KOPT-K1 (cell line): Measurements from ENCODE around the gene MAGEA10.
"Not testable (repeated sequence)": the region's sequence is repeated elsewhere in the genome, so short reads cannot be mapped to it uniquely, and the experiment has no call there.

Experiments used
- H3K27ac ChIP-seq: fragments of 200-600 bp; sonication (generic); 2 replicates; pipeline ENCODE4 v1.5.1; 2016; ENCODE audit warnings: antibody characterized with exemption, mild to moderate bottlenecking, low read depth, low read length; ENCODE audit not compliant: poor library complexity, severe bottlenecking
- H3K36me3 ChIP-seq: fragments of 200-600 bp; sonication (generic); 2 replicates; pipeline ENCODE4 v1.5.1; 2017; ENCODE audit warnings: antibody characterized with exemption, mild to moderate bottlenecking, low read length, moderate library complexity; ENCODE audit not compliant: insufficient read depth
- H3K9me3 ChIP-seq: fragments of 200-600 bp; sonication (generic); 2 replicates; pipeline ENCODE4 v1.5.1; 2017; ENCODE audit warnings: antibody characterized with exemption, low read length, mild to moderate bottlenecking; ENCODE audit not compliant: insufficient read depth, poor library complexity, severe bottlenecking

Gene MAGEA10

DNA sequence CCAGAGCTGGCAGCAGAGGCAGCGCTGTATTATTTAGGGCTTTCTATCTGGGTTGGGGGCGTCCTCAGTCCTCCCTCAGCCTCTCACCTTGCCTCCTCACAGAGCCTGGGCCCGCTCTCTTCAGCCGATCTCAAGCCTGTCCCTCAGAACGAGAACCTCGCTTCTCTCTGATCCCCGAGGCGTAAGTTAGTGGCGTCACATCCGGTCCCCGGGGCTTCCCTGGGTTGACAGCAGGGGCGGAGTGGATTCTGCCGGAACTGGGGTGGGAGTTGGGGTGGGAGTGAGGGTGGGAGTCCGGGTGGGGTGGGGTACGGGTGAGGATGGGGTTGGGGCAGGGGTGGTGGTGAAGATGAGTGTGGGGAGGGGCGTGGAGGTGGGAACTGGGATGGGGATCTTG, at the start of gene MAGEA10:
MAGEA10 (minus strand) TSS at position 190 of the 397 bp plus-strand sequence. CDS start 2,957 bp downstream, outside the sequence.
- Histone ChIP-seq H3K27ac (no peak within 1 kb of the TSS), H3K9me3 (no peaks in the 10 kb centered on the region), H3K36me3 (no peaks in the 10 kb centered on the region)

DNA sequence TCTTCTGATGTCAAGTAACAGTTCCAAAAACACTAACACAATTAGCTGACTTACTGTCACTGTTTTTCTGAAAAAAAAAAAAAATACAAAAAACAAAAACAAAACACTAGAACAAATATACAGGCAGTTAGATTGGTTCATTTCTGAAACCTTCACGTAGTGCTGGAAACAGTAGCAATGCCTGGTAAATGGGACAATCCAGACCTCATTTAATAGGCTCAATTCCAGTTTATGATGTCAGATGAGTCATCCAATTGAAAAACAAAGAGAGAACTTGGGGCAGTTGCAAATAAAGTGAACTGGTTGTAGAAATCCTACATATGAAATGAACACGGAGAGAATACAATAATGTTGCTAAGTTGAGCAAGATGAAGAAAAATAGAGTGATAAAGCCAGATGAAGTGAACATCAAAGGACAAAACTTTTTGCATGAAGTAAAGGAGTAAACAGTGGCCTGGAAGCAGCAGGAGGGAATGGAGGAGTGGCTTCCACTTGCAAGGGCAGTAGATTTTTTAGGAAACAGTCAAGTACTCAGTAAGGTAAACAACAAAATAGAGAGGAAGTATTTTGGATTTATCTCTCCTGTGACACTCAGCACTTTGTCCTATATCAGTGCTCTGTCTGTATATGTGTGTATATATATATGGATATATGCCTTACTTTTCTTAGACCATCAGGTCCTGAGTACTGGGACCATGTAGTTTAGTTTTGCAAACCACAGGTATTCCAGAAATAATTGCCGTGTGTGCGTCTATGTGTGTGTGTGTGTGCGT, 39.3 kb upstream of the MAGEA10 start:
- Histone ChIP-seq H3K27ac (no peak overlapping the region), H3K36me3 (no peaks in the 10 kb centered on the region), H3K9me3 (no peaks in the 10 kb centered on the region)

DNA sequence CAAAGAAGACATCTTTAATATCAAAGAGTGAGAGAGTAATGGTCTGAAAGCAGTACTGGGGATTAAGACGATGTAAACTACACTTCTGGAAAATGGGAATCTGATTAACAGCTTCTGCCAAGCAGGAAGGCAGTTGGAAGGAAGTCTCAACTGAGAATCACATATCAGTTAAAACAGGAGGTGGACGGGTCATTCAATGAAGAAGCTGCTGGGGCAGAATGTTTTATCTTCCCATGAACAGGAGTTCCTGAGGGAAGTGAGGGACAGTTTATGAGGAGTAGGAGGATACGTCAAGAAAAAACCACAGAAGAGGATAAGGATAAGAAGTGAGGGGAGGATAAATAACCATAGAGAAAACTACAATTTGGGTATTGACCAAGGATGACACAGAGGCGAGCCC, 38.7 kb upstream of the MAGEA10 start:
- H3K27ac ChIP-seq, result no peak overlapping the region
- H3K36me3 ChIP-seq, result no peaks in the 10 kb centered on the region
- H3K9me3 ChIP-seq, result no peaks in the 10 kb centered on the region

DNA sequence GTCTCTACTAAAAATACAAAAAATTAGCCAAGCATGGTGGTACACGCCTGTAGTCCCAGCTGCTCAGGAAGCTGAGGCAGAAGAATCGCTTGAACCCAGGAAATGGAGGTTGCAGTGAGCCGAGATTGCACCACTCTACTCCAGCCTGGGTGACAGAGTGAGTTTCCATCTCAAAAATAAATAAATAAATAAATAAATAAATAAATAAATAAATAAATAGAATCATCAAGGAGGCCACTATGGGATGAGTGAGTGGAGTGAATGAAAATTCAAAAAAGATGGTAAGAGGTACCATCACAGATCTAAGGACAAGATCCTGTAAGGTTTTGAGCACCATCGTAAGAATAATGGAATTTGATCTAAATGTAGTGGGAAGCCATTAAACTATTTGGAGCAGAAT, 37.5 kb upstream of the MAGEA10 start:
- H3K36me3 ChIP-seq, H3K9me3 ChIP-seq, H3K27ac ChIP-seq: not testable (repeated sequence)

DNA sequence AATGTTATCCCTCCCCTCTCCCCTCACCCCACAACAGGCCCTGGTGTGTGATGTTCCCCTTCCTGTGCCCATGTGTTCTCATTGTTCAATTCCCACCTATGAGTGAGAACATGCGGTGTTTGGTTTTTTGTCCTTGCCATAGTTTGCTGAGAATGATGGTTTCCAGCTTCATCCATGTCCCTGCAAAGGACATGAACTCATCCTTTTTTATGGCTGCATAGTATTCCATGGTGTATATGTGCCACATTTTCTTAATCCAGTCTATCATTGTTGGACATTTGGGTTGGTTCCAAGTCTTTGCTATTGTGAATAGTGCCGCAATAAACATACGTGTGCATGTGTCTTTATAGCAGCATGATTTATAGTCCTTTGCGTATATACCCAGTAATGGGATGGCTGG, 35.5 kb upstream of the MAGEA10 start:
- H3K9me3 ChIP-seq, H3K27ac ChIP-seq, H3K36me3 ChIP-seq: not testable (repeated sequence)

DNA sequence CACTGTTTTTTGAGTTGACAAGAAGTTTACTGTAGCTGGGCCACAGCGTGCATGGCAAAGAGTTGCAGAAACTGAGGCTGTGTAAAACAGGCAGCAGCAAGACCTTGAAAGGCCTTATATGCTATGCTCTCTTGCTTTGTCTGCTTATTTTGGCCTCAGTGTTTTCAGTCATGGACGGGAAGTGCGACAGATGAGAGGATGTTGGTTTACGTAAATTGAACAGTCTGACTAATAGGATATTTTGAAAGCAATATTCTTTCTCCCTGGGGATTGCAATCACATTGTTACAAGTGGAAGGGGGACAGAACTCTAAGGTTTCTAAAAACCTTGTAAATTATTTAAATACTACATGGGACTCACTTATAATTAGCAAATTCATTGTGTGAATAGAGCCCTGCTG, 32.2 kb upstream of the MAGEA10 start:
- Histone ChIP-seq H3K36me3 (no peaks in the 10 kb centered on the region), H3K9me3 (no peaks in the 10 kb centered on the region), H3K27ac (no peak overlapping the region)

DNA sequence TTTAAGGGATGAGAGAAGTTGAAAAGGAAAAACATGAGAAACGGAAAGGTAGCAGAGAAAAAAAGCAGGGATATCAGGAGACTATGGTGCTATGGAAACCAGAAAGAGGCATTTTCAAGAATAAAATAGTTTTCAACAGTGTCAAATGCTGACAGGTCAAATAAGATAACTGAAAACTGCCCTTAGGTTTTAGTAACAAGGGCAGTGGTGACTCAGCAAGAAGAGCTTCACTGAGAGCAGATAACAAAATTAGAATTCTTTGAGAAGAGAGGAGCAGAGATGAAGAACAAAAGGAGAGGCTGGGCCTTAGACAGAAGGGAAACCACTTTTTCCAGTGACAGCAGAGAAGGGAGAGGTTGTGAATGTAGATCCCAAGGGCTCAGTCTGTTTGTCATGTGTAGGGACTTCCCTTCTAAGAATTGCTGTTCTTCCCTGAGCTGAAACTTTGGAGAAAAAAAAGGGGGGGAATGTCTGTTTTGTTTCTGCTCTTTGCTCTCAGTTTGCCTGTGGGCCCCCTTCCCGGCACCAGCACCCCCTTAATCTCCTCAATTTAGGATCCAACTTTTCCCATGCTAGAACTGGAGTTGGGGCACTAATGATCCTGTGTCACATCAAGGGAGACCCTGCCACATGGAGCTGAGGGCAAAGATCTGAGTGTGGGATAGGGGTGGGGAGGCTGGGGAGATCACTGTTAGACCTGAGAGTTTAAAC, 26.8 kb upstream of the MAGEA10 start:
- Histone ChIP-seq H3K36me3 (no peaks in the 10 kb centered on the region), H3K27ac (no peak overlapping the region), H3K9me3 (no peaks in the 10 kb centered on the region)

DNA sequence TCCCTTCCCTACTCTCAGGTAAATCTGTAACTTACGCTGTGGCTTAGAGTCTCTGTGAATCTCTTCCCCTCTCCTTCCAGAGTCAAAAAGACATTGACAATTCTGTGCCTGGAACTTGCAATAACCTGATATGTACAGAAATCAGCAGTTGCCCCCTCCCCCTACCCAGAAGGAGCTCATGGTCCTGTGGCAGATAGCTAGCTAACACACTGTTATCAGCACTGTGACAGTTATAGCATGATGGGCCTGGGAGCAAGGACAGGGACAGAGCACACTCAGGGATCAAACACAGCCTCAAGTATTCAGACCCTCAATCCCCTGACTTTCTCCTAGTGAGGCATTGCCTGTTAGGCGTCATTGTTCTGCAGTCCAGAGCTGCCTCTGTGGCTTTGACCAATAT, 18.7 kb upstream of the MAGEA10 start:
- no peaks in the 10 kb centered on the region for H3K9me3 ChIP-seq
- H3K27ac ChIP-seq, result no peak overlapping the region
- no peaks in the 10 kb centered on the region for H3K36me3 ChIP-seq

DNA sequence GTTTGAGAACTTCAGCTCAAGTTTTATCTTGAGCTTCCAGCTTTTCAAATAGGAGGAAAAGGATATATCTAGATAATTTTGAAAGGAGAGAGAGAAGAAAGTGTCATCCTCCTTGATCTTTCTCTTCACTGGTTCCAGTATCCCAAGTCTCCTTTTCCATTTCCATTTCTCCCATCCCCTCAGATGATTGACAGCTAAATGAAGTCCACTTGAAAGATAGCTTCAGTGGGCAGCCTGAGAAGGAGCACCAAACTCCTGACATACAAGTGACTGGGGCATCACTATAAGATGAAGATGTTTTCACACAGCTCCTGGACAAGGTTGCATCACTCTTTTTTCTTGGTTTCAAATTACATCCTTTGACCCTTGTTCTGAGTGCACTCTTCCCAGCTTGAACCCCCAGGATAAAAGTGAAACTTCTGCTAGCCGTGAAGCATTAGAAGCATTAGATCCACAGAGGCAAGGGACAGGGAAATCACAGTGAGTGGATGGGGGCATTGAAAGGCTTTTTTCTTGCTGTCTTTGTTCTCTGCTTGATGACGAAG, 17.5 kb upstream of the MAGEA10 start:
- H3K9me3 ChIP-seq, result no peaks in the 10 kb centered on the region
- no peaks in the 10 kb centered on the region for H3K36me3 ChIP-seq
- no peak overlapping the region for H3K27ac ChIP-seq

DNA sequence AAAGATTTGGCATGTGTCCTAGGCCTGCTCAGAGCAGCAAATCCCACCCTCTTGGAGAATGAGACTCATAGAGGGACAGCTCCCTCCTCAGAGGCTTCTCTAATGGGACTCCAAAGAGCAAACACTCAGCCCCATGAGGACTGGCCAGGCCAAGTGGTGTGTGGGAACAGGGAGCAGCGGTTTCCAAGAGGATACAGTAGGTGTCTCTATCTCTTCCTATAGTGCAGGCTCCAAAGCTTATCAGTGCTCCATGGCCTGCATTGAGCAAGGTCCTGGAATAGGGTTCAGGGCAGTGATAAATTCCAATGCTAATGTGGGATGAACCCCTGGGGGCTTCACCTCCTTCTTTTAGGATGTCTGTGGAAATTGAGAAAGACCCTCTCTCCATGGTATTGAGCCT, 15.7 kb upstream of the MAGEA10 start:
- Histone ChIP-seq H3K36me3 (no peaks in the 10 kb centered on the region), H3K27ac (no peak overlapping the region), H3K9me3 (no peaks in the 10 kb centered on the region)

DNA sequence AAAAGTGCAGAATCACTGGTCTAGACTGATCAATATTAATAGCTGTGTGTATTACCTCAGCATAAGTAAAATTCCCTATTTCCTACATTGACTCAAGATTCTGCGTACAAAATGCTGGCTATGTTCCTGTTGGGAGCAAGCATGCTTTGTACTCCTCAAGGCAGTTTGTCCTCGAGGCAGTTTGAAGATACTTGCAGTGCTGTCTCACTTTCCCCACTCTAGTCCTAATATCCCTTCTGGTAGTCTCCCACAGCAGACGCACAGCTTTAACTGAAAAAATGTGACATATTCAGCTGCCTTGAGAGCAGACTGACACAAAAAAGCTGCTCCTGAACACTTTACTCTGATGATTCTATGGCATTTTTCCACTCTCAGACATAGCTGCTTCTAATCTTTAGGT, 12.9 kb upstream of the MAGEA10 start:
- H3K27ac ChIP-seq, result no peak overlapping the region
- H3K36me3 ChIP-seq, result no peaks in the 10 kb centered on the region
- H3K9me3 ChIP-seq, result no peaks in the 10 kb centered on the region

DNA sequence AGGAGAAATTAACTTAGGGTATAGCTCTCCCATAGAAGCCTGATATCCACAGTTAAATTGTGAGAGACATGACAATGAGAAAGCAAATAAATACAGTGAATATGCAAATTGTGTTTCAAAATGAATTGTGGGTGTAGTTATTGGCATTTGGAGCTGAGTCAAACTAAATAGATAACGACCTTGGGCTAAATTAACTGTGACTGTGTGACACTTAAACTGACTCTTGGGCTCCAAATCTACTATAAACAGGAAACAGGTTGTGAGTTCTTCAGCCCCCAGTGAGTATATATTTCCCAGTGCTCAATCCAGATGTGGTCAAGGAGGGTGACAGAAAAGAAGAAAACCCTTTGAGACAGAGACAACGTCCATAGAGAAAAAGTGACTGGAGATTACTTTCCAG, 11.3 kb upstream of the MAGEA10 start:
- Histone ChIP-seq H3K27ac (no peak overlapping the region), H3K9me3 (no peaks in the 10 kb centered on the region), H3K36me3 (no peaks in the 10 kb centered on the region)

DNA sequence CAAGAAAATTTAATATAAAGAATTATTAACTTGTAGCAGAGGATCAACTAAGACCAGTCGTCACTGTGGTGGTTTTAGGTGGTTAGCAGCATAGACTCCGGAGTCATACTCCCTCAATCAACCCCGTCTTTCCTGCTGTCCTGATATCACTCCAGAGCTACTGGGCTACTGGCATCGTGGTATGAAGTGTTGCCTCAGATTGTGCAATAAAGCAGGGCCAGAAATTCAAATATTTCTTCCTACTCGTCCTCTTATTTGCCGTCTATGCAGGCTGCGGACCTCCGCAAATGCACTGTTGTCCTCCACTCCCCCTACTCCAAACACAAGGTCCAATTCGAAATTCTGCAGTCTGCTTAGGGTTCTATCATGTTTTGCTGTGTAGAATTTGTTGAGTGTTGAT, 1.2 kb upstream of the MAGEA10 start:
- no peaks in the 10 kb centered on the region for H3K9me3 ChIP-seq
- no peak overlapping the region for H3K27ac ChIP-seq
- H3K36me3 ChIP-seq, result no peaks in the 10 kb centered on the region

DNA sequence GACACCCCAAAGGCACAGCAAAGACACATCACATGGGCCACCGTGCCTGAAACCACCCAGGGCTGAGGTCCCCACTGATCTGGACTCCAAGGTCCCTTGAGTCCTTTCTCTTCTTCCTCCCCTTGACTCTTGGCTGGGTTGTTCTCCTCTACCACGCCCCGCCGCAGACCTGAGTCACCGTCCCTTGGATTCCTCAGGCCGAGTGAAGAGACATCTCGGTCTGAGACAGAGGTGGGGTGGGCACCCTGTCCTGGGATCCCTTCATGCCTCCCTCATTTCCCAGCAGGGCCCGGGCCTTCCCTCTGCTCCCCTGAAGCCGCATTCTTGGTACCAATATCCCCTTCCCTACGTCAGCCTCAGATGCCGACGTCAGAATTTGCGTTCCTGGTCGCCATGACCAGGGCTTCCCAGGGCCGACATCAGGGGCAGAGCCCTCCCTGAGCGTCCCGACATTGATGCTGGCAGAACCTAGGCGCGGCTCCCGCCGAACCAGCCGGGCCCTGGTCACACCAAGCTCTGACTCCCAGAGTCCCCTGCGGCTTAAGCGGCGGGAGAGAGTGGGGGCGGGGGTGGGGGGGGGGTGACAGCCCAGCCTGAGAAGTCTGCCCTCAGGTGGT, 498 bp downstream of the MAGEA10 start:
- no peaks in the 10 kb centered on the region for H3K36me3 ChIP-seq
- H3K9me3 ChIP-seq, result no peaks in the 10 kb centered on the region
- H3K27ac ChIP-seq, result no peak overlapping the region

DNA sequence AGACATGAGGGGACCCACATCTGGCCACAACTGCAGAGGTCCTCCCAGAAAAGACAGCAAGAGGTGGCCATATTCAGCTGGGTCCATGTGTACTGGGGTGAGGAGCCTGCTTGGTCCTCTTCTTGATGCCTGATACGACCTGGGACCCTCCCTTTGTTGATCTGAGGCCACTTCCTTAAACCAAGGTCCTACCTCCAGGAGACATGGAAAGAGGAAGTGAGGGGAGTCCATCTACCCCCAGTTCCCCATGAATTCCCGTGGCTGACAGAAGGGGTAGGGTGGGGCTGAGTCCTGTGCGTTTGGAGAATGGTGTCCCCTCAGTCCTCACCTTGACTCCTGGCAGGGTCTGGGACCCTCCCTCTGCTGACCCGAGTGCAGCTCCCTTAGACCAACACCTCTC, 2.1 kb downstream of the MAGEA10 start:
- Histone ChIP-seq H3K36me3 (no peaks in the 10 kb centered on the region), H3K27ac (no peak overlapping the region), H3K9me3 (no peaks in the 10 kb centered on the region)
